Activated CD4-positive, alpha-beta T cell treated with anti-CD3 and anti-CD28 coated beads, Interleukin-2, Interleukin-4, amounts not matched to agents 100 ng/mL and 50 ng/mL, durations not matched to agents 16 hours and 8 hours (primary cell): ENCODE measurements around the gene TBX19.

Source experiments
- DNase-seq: peaks from one replicate; pipeline ENCODE4 v3.0.0-alpha.2; 2020; ENCODE audit warnings: low spot score

The TBX19 gene

GRCh38 chr1:168360151-168361021 is 79.7 kb downstream of the TBX19 start:
- DNase-seq: peak; percentile 75

- DNase-seq: no peak
These were observed 80.6 kb downstream of the TBX19 start for GRCh38 chr1:168361252-168361651.

GRCh38 chr1:168362991-168363390 is 82.3 kb downstream of the TBX19 start:
- peak; percentile 81 for DNase-seq
